Hepatocyte (in vitro differentiated cells): ENCODE data around the gene RPS6KA2. TPM values are rescaled to one million over a fixed set of nuclear protein-coding genes. Genes with fewer than 3 reads are reported as not detected.

ENCODE experiments used
- DNase-seq: peaks from one replicate; pipeline ENCODE4 v3.0.0-alpha.2; 2016; ENCODE audit warnings: low spot score
- H2AFZ ChIP-seq: fragments of 200-600 bp; sonication (generic); 2 replicates; pipeline ENCODE4 v1.6.0; 2016; ENCODE audit warnings: antibody characterized with exemption, mild to moderate bottlenecking
- H3K27ac ChIP-seq: fragments of 200-600 bp; sonication (generic); 2 replicates; pipeline ENCODE4 v1.5.1; 2016; ENCODE audit warnings: mild to moderate bottlenecking
- H3K27me3 ChIP-seq: fragments of 200-600 bp; sonication (generic); 2 replicates; pipeline ENCODE4 v1.6.1; 2016
- H3K36me3 ChIP-seq: fragments of 200-600 bp; sonication (generic); replicated peaks from 2 replicates; pipeline ENCODE4 v1.5.1; 2016; ENCODE audit warnings: low read depth; ENCODE audit not compliant: insufficient read depth
- H3K4me1 ChIP-seq: fragments of 200-600 bp; sonication (generic); 2 replicates; pipeline ENCODE4 v1.5.1; 2016; ENCODE audit warnings: mild to moderate bottlenecking, moderate library complexity; ENCODE audit not compliant: insufficient read depth
- H3K4me2 ChIP-seq: fragments of 200-600 bp; sonication (generic); 2 replicates; pipeline ENCODE4 v1.6.0; 2016
- H3K4me3 ChIP-seq: fragments of 200-600 bp; sonication (generic); 2 replicates; pipeline ENCODE4 v1.5.1; 2016; ENCODE audit warnings: mild to moderate bottlenecking
- H3K79me2 ChIP-seq: fragments of 200-600 bp; sonication (generic); 2 replicates; pipeline ENCODE4 v1.6.0; 2017; ENCODE audit warnings: mild to moderate bottlenecking
- H3K9me2 ChIP-seq: fragments of 200-600 bp; sonication (generic); replicated peaks from 2 replicates; pipeline ENCODE4 v1.6.0; 2017; ENCODE audit warnings: mild to moderate bottlenecking; ENCODE audit not compliant: insufficient read depth
- H3K9me3 ChIP-seq: fragments of 200-600 bp; sonication (generic); 2 replicates; pipeline ENCODE4 v1.5.1; 2016; ENCODE audit warnings: low read depth, mild to moderate bottlenecking
- H4K20me1 ChIP-seq: fragments of 200-600 bp; sonication (generic); 2 replicates; pipeline ENCODE4 v1.6.0; 2016; ENCODE audit warnings: mild to moderate bottlenecking; ENCODE audit not compliant: insufficient read depth, poor library complexity, severe bottlenecking
- EZH2 ChIP-seq: fragments of 200-600 bp; sonication (generic); IDR thresholded peaks from 2 replicates; pipeline ENCODE4 v1.6.1; 2016; ENCODE audit warnings: antibody characterized with exemption, mild to moderate bottlenecking, borderline replicate concordance
- EZH2phosphoT487 ChIP-seq: fragments of 200-600 bp; sonication (generic); IDR thresholded peaks from one replicate; pipeline ENCODE4 v1.6.1; 2018; ENCODE audit warnings: antibody characterized with exemption, mild to moderate bottlenecking, low read depth, moderate library complexity; ENCODE audit not compliant: unreplicated experiment, severe bottlenecking
- WGBS: methylation state at CpG from one replicate; pipeline ENCODE4 v1.1.6; 2016; ENCODE audit warnings: low lambda C conversion rate; ENCODE audit errors: missing lambda C conversion rate; 5-methylcytosine and 5-hydroxymethylcytosine counted together
- polyA plus RNA-seq: library from polyadenylated mRNA; unstranded; fragments of >200 nt; fragmentation: Nextera tagmentation; extraction: Ambion mirVana; gene quantifications from 2 replicates; pipeline ENCODE4 v1.2.1, GENCODE V29; 2016
- total RNA-seq: library from RNA; depleted of rRNA; stranded (reverse); fragments of >200 nt; gene quantifications from 2 replicates; pipeline ENCODE4 v1.2.3, GENCODE V29; 2014
- TF ChIP-seq, protein P1 (sequence below): fragments of 200-600 bp; sonication (generic); IDR thresholded peaks from 2 replicates; pipeline ENCODE4 v1.5.1; 2016; ENCODE audit warnings: antibody characterized with exemption, mild to moderate bottlenecking; ENCODE audit not compliant: poor library complexity

RPS6KA2 gene
- total and polyA plus RNA-seq, 2 experiments from 2014 or later, result 27.7 to 29.2 TPM

DNA sequence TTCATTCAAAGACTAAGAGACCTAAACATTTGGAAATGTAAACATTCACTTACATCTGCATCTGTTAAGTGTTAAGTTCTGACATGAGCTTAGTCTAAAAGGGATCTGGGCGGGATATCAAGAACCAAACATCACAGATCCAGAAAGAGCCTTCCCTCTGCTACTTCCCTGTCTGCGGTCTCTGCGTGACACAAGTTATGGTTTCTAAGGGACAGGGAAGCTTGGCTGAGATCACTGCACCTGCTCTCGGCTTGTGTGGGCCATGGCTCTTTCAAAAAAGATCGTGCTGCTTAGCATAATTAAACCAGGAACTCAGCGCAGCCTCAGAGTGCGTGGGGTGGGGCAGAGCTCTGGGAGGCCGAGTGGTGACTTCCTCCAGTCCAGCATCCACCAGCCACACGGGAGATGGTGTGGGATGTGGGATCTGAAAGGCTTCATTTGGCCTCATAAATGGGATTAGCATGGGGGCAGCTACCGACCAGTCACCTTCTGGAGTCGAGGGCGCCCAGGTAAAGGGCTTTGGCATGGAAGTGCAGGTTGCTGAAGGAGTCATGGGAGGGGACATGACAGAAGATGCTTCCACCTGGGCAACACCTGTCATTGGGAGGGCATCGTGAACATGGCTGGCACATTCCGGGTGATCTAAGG is 23.9 kb downstream of the RPS6KA2 start:
- H4K20me1 ChIP-seq, result peaks cover 3% of the 10 kb centered on the region
- H3K36me3 ChIP-seq, result no peaks in the 10 kb centered on the region
- no peak for DNase-seq
- TF ChIP-seq EZH2 (no peak), EZH2phosphoT487 (no peak)
- TF ChIP-seq, protein P1, sequence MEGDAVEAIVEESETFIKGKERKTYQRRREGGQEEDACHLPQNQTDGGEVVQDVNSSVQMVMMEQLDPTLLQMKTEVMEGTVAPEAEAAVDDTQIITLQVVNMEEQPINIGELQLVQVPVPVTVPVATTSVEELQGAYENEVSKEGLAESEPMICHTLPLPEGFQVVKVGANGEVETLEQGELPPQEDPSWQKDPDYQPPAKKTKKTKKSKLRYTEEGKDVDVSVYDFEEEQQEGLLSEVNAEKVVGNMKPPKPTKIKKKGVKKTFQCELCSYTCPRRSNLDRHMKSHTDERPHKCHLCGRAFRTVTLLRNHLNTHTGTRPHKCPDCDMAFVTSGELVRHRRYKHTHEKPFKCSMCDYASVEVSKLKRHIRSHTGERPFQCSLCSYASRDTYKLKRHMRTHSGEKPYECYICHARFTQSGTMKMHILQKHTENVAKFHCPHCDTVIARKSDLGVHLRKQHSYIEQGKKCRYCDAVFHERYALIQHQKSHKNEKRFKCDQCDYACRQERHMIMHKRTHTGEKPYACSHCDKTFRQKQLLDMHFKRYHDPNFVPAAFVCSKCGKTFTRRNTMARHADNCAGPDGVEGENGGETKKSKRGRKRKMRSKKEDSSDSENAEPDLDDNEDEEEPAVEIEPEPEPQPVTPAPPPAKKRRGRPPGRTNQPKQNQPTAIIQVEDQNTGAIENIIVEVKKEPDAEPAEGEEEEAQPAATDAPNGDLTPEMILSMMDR, result no peak
- no peaks in the 10 kb centered on the region for H3K4me1 ChIP-seq
- no peaks in the 10 kb centered on the region for H3K9me3 ChIP-seq
- no peaks in the 10 kb centered on the region for H3K27me3 ChIP-seq
- H3K27ac ChIP-seq, result no peak overlapping the region
- no peak overlapping the region for H3K4me3 ChIP-seq
- no peak overlapping the region for H2AFZ ChIP-seq
- H3K9me2 ChIP-seq, result no peaks in the 10 kb centered on the region
- 82% methylated on average over 14 of the region's 14 CpGs for WGBS
- H3K79me2 ChIP-seq, result peaks cover 74% of the 10 kb centered on the region
- H3K4me2 ChIP-seq, result no peak overlapping the region

DNA sequence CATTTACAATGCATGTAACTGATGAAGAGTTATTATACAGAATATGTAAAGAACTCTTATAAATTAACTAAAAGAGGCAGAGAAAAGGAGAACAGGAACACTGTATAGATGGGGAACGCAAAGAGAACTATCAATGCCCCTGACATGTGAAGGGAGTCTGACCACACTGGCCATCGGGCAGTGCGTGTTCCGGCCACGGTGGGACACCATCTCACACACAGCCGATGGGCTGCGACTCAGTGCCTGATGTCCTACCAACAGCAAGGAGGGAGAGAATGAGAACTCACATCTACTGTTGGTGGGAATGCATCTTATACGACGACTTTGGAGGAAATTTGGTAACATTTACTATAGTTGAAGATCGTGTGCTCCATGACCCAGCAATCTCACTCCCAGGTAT is 25.1 kb downstream of the RPS6KA2 start:
- Histone ChIP-seq H4K20me1 (peaks cover 3% of the 10 kb centered on the region), H3K36me3 (no peaks in the 10 kb centered on the region), H3K27ac (no peak overlapping the region), H3K4me1 (no peaks in the 10 kb centered on the region), H2AFZ (no peak overlapping the region), H3K4me3 (no peak overlapping the region), H3K9me2 (no peaks in the 10 kb centered on the region), H3K27me3 (no peaks in the 10 kb centered on the region), H3K4me2 (no peak overlapping the region), H3K9me3 (no peaks in the 10 kb centered on the region), H3K79me2 (peaks cover 69% of the 10 kb centered on the region)
- TF ChIP-seq, protein P1, result no peak
- TF ChIP-seq EZH2 (no peak), EZH2phosphoT487 (no peak)
- no peak for DNase-seq
- WGBS, result 98% methylated on average over 10 of the region's 10 CpGs

DNA sequence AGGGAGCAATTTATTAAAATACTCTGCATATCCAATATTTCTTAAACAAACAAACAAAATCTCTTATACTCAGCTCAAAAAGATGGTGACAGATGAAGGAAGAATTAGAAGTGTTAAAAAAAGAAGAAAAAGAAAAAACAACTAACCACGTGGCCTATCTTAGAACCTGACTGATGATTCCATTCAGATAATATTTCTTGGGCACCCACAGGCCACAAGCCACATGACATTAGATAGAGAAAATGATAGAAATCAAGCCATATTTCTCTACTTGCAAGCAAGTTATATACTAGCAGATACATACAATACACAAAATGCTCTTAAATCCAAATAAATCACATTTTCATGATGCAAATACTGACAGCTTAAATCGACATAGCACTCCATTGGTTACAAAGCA is 26.1 kb downstream of the RPS6KA2 start:
- TF ChIP-seq, protein P1, result no peak
- TF ChIP-seq EZH2phosphoT487, result no peak
- no peak for TF ChIP-seq EZH2
- peaks cover 62% of the 10 kb centered on the region for H3K79me2 ChIP-seq
- H3K27me3 ChIP-seq, result no peaks in the 10 kb centered on the region
- H3K9me3 ChIP-seq, result no peaks in the 10 kb centered on the region
- 90% methylated on average over 2 of the region's 2 CpGs for WGBS
- H3K36me3 ChIP-seq, result no peaks in the 10 kb centered on the region
- no peak overlapping the region for H2AFZ ChIP-seq
- H4K20me1 ChIP-seq, result peaks cover 3% of the 10 kb centered on the region
- H3K4me1 ChIP-seq, result no peaks in the 10 kb centered on the region
- H3K9me2 ChIP-seq, result no peaks in the 10 kb centered on the region
- H3K4me3 ChIP-seq, result no peak overlapping the region
- DNase-seq, result no peak
- H3K4me2 ChIP-seq, result no peak overlapping the region
- H3K27ac ChIP-seq, result no peak overlapping the region
